ENCODE data around the gene DNAJC1.

DNA sequence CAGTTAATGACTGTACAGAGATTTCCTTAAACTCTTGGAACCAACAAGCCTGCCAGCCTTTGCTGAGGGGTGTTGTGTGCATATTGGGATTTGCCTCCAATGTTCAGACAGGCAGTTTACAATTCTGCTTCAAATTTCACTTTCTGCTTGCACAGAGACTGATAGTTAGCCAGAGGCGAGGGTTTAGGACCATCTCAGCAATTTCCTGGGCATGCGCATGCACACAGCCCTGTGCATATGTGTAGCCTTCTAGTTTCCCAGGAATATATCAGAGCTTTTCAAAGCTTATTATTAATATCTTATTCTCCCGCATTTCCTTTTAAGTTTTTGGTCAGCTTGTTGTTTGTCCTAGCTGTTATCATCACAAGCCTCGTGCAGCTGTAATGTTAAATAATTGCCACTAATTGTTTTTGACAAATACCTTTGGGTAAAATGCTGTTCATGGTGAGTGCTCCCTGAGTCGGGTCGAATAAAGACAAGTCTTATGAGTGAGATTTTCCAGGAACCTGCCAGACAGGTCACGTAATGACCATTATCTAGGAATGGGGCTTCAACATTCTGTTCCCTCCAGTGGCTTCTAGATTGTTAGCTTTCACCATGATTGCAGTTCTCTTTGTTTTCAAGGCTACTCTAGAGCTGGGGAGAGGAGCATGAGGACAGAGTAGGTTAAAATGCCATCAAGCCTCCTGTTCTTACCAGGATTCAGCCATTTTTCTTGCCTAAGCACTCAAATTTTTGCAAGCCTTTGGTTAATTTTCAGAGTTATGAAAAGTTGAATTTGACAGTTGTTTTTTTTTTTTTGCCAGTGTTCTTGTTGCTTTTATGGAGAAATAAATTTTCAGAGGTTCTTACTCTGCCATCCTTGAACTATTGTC lies 24.1 kb upstream of the DNAJC1 start:
- TF ChIP-seq, protein P1, sequence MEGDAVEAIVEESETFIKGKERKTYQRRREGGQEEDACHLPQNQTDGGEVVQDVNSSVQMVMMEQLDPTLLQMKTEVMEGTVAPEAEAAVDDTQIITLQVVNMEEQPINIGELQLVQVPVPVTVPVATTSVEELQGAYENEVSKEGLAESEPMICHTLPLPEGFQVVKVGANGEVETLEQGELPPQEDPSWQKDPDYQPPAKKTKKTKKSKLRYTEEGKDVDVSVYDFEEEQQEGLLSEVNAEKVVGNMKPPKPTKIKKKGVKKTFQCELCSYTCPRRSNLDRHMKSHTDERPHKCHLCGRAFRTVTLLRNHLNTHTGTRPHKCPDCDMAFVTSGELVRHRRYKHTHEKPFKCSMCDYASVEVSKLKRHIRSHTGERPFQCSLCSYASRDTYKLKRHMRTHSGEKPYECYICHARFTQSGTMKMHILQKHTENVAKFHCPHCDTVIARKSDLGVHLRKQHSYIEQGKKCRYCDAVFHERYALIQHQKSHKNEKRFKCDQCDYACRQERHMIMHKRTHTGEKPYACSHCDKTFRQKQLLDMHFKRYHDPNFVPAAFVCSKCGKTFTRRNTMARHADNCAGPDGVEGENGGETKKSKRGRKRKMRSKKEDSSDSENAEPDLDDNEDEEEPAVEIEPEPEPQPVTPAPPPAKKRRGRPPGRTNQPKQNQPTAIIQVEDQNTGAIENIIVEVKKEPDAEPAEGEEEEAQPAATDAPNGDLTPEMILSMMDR (IDR thresholded peaks at IDR 0.05) = no peak
- TF ChIP-seq POLR2AphosphoS5 (IDR thresholded peaks at IDR 0.05) (no peak), POLR2A (IDR thresholded peaks at IDR 0.05) (no peak), EP300 (IDR thresholded peaks at IDR 0.05) (no peak)

All from sigmoid colon (tissue), 4 donors.